ENCODE data around the gene PHF12.

The PHF12 gene

DNA sequence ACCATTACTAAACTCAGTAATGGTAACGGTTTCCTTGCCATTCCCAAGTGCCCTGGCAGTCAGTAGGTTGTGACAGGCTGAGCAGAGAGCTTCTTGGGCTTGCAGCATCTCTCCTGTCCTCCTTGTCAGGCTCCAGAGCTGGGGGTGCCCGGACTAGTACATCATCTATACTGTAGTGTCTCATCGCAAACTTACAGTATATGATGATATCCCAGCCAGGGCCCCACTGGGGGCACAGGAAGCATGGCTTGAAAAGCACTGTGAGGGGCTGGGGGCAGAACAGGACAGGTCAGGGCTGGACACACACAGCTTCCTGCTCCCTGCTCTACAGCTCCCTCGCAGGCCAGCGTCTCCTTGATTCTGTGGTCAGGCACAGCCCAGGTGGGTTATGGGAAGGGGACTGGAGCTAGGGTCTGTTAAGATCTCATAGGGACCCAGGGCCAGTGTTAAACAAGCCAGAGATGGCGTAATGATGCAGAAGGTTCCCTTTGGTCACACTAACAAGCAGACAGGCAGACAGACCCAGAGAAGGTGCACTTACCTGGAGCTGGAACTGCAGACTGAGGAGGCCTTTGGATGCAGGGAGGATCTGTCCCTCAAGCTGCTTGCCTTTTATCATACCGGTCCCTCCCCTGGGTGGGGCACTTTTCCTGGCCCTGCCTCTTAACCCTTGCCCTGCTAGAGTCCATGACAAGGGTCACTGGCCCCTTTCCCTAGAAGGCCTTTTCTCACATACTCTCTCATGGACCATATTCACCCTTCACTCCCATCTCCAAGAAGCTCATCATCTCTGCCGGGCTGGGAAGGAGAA is 89.7 kb downstream of the PHF12 start:
- CTCF ChIA-PET = interaction anchor here (1.4 kb wide), 1 partner anchor 98 kb away, joined by 4 read pairs; no protein-coding TSS in a partner anchor

DNA sequence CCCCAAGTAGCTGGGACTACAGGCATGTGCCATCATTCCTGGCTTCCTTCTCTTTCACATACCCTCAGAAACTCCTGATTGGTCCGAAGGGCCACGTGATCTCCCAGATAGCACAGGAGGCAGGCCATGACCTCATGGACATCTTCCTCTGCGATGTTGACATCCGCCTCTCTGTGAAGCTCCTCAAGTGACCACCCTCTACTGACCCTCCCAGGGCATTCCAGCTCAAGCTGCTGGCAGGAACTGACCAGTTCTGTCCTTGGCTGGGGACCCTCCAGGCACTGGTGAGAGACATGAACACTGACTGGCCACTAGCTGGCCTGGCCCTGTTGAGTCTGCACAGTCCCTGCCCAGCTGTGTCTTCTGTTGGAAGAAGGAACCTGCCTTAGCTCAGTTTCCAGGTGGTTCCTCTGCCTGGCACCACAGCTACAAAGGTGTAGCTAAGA is 90.9 kb downstream of the PHF12 start:
- ChIA-PET CTCF (interaction anchor here (0.6 kb wide), 1 partner anchor 10 kb away, joined by 3 read pairs; no protein-coding TSS in a partner anchor), POLR2A (interaction anchor here (0.6 to 0.9 kb wide), 2 partner anchors 11 to 17 kb away, joined by 3 to 4 read pairs; no protein-coding TSS in a partner anchor)
- TF ChIP-seq SUZ12 (IDR thresholded peaks at IDR 0.05) = no peak
- TF ChIP-seq CTBP1 (IDR thresholded peaks at IDR 0.05; ENCODE audit: borderline replicate concordance) = no peak
- TF ChIP-seq BHLHE40 (IDR thresholded peaks at IDR 0.05; ENCODE audit: borderline replicate concordance) = no peak
- TF ChIP-seq FOXK2 (IDR thresholded peaks at IDR 0.05) = no peak
- no peak for TF ChIP-seq TARDBP (IDR thresholded peaks at IDR 0.05)
- TF ChIP-seq ELF4 (IDR thresholded peaks at IDR 0.05) = no peak
- no peak for DNase-seq (ENCODE audit: extremely low spot score)

More for the DNA sequence above, 89.7 kb downstream of the PHF12 start:
- TF ChIP-seq CTBP1 (IDR thresholded peaks at IDR 0.05; ENCODE audit: borderline replicate concordance) (no peak), L3MBTL2 (conservative IDR thresholded peaks at IDR 0.05) (no peak), HDGF (IDR thresholded peaks at IDR 0.05; ENCODE audit: borderline replicate concordance) (no peak), ELF4 (IDR thresholded peaks at IDR 0.05) (no peak), FOXK2 (IDR thresholded peaks at IDR 0.05) (no peak), ARNT (IDR thresholded peaks at IDR 0.05) (no peak), SP1 (IDR thresholded peaks at IDR 0.05) (no peak), ZNF384 (IDR thresholded peaks at IDR 0.05) (no peak), BHLHE40 (IDR thresholded peaks at IDR 0.05; ENCODE audit: borderline replicate concordance) (no peak), FOXM1 (IDR thresholded peaks at IDR 0.05; ENCODE audit: borderline replicate concordance) (no peak), LEF1 (IDR thresholded peaks at IDR 0.05; ENCODE audit: borderline replicate concordance) (no peak), SUZ12 (IDR thresholded peaks at IDR 0.05) (no peak), FOXA1 (IDR thresholded peaks at IDR 0.05) (no peak), TARDBP (IDR thresholded peaks at IDR 0.05) (no peak)
- TF ChIP-seq, protein P1, sequence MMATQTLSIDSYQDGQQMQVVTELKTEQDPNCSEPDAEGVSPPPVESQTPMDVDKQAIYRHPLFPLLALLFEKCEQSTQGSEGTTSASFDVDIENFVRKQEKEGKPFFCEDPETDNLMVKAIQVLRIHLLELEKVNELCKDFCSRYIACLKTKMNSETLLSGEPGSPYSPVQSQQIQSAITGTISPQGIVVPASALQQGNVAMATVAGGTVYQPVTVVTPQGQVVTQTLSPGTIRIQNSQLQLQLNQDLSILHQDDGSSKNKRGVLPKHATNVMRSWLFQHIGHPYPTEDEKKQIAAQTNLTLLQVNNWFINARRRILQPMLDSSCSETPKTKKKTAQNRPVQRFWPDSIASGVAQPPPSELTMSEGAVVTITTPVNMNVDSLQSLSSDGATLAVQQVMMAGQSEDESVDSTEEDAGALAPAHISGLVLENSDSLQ (IDR thresholded peaks at IDR 0.05) = no peak
- DNase-seq (ENCODE audit: extremely low spot score) = no peak
- POLR2A ChIA-PET = interaction anchor here (0.9 to 1.5 kb wide), 6 partner anchors 9 to 142 kb away, joined by 3 to 6 read pairs (median 4); partner anchors contain the start of genes FLOT2 and PHF12

DNA sequence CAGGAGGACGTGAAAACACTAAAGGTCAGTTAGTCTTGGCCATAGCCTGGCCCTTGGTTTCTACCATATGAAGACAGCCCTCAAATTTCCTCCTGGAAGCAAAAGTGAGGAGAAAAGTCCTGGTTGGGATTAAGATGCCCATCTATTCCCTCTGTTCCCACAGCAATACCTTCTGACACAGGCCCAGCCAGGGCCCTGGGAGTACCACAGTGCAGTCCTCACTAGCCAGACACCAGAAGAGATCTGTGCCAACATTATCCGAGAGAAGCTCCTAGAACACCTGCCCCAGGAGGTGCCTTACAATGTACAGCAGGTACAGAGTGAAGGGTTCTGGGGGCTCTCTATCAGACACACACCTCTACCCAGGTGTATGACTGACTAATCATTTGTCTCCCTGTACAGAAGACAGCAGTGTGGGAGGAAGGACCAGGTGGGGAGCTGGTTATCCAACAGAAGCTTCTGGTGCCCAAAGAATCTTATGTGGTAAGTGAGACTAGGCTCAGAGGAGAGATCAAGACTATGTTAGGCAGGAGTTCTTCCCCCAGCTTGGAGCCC is 92.4 kb downstream of the PHF12 start:
- CTCF ChIA-PET = interaction anchor here (1.1 kb wide), 1 partner anchor 95 kb away, joined by 3 read pairs; no protein-coding TSS in a partner anchor
- POLR2A ChIA-PET = interaction anchor here (0.9 to 1.1 kb wide), 2 partner anchors 40 to 95 kb away, joined by 3 read pairs; no protein-coding TSS in a partner anchor
- TF ChIP-seq ARNT (IDR thresholded peaks at IDR 0.05) (no peak), LEF1 (IDR thresholded peaks at IDR 0.05; ENCODE audit: borderline replicate concordance) (no peak)
- TF ChIP-seq, protein P1 (IDR thresholded peaks at IDR 0.05) = no peak
- no peak for DNase-seq (ENCODE audit: extremely low spot score)

DNA sequence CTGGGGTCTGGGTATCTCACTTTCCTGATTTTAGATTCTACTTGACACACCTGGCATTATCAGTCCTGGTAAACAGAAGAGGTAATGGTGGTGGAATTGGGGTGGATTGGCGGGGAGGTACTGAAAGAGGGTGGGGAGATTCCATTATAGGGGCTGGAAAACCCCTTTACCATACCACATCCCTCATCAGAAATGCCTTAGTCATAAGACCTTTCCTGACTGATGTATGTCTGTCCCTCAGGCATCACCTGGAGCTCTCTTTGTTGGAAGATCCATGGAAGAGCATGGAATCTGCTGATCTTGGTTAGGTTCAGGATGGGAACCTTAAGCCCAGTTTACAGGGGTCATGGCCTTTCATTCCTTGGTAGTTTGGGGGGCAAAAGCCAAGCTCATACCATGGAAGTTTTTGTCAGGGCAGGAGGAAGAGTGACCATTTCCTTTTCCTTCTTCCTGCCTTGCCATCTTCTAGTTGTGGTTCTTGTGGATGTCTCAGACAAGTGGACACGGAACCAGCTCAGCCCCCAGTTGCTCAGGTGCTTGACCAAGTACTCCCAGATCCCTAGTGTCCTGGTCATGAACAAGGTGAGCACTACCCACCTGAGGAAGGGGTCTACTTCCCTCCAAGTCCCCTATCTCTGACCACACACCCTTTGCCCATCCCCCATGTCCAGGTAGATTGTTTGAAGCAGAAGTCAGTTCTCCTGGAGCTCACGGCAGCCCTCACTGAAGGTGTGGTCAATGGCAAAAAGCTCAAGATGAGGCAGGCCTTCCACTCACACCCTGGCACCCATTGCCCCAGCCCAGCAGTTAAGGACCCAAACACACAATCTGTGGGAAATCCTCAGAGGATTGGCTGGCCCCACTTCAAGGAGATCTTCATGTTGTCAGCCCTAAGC is 93.2 kb downstream of the PHF12 start:
- CTCF ChIA-PET = interaction anchor here (1.1 kb wide), 1 partner anchor 94 kb away, joined by 3 read pairs; no protein-coding TSS in a partner anchor
- DNase-seq (ENCODE audit: extremely low spot score) = no peak
- no peak for TF ChIP-seq FOXM1 (IDR thresholded peaks at IDR 0.05; ENCODE audit: borderline replicate concordance)
- POLR2A ChIA-PET = interaction anchor here (1.1 kb wide), 1 partner anchor 95 kb away, joined by 3 read pairs; no protein-coding TSS in a partner anchor

DNA sequence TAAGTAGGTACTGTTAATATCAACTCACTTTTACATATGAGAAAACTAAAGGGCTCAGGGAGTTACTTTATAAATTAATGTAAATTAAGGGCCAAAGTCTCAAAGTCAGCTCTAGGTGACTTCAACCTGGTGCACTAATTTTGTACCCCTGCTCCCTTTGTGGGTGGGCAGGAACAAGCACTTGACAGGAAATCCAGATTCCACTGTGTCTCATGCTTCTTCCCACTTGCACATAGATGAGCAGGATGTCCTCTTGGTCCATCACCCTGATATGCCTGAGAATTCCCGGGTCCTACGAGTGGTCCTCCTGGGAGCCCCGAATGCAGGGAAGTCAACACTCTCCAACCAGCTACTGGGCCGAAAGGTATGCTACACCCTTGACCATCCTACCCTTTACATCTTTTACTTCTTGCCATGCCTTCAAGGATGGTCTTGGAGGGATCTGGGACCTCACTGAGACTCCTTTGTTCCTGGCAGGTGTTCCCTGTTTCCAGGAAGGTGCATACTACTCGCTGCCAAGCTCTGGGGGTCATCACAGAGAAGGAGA is 95.2 kb downstream of the PHF12 start:
- POLR2A ChIA-PET = interaction anchor here (1.1 to 2.1 kb wide), 3 partner anchors 10 to 26 kb away, joined by 4 to 5 read pairs (median 4); partner anchors contain the start of gene FAM222B
- TF ChIP-seq, protein P1 (IDR thresholded peaks at IDR 0.05) = no peak
- TF ChIP-seq LEF1 (IDR thresholded peaks at IDR 0.05; ENCODE audit: borderline replicate concordance) (no peak), SP1 (IDR thresholded peaks at IDR 0.05) (no peak), ZNF384 (IDR thresholded peaks at IDR 0.05) (no peak)
- no peak for DNase-seq (ENCODE audit: extremely low spot score)
- CTCF ChIA-PET = no interaction called here

DNA sequence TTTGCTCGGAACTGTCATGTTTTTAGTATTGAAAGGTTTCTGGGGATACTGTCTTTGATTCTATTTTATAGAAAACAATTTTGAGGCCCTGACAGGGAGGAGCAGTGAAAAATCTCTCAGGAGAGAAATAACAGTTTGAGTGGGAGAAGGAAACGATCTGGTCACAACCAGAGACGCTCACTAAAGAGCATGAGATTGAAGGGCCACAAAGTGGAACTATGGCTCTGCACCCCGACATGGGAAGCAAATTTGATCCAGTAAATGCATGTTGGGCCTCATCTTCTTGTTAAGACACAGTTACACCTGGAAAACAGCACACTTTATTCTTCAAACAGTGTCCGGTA is 96.0 kb downstream of the PHF12 start:
- DNase-seq (ENCODE audit: extremely low spot score) = no peak
- TF ChIP-seq LEF1 (IDR thresholded peaks at IDR 0.05; ENCODE audit: borderline replicate concordance) = no peak
- no peak for TF ChIP-seq HDGF (IDR thresholded peaks at IDR 0.05; ENCODE audit: borderline replicate concordance)
- no peak for TF ChIP-seq FOXK2 (IDR thresholded peaks at IDR 0.05)
- no peak for TF ChIP-seq BHLHE40 (IDR thresholded peaks at IDR 0.05; ENCODE audit: borderline replicate concordance)
- no peak for TF ChIP-seq FOXA1 (IDR thresholded peaks at IDR 0.05)
- TF ChIP-seq SP1 (IDR thresholded peaks at IDR 0.05) = no peak
- TF ChIP-seq CTBP1 (IDR thresholded peaks at IDR 0.05; ENCODE audit: borderline replicate concordance) = no peak
- TF ChIP-seq FOXM1 (IDR thresholded peaks at IDR 0.05; ENCODE audit: borderline replicate concordance) = no peak
- CTCF ChIA-PET = no interaction called here
- POLR2A ChIA-PET = interaction anchor here (1.0 to 2.1 kb wide), 3 partner anchors 12 to 91 kb away, joined by 3 to 5 read pairs (median 4); partner anchors contain the start of gene FAM222B
